Measurements from ENCODE around the gene BMS1. TPM values are rescaled to one million over a fixed set of nuclear protein-coding genes. Genes with fewer than 3 reads are reported as not detected.

The BMS1 gene
- total and polyA plus RNA-seq, 10 donors: 6.6 to 17.7 (median 13.4) TPM

DNA sequence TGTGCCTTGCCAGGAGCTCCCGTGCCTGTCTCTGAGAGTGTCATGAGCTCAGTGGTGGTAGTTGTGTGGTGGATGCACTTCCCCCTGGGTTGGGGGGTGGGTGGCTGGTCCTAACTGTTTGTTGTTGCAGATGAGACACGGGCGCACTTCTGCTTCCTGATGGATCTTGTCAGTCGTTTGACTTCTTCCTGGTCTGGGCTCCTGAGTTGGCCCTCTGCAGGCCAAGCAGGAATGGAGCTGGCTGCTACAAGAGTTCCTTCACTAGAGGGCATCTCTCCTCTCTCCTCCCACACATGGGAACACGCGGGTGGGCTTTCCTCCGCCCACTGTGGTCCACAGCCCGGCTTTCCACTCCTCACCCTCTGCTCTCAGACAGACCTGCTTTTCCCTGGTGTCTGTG, 82.0 kb downstream of the BMS1 start:
- TF ChIP-seq POLR2AphosphoS5 (IDR thresholded peaks at IDR 0.05) (no peak), POLR2A (IDR thresholded peaks at IDR 0.05) (no peak)
- TF ChIP-seq, protein P1, sequence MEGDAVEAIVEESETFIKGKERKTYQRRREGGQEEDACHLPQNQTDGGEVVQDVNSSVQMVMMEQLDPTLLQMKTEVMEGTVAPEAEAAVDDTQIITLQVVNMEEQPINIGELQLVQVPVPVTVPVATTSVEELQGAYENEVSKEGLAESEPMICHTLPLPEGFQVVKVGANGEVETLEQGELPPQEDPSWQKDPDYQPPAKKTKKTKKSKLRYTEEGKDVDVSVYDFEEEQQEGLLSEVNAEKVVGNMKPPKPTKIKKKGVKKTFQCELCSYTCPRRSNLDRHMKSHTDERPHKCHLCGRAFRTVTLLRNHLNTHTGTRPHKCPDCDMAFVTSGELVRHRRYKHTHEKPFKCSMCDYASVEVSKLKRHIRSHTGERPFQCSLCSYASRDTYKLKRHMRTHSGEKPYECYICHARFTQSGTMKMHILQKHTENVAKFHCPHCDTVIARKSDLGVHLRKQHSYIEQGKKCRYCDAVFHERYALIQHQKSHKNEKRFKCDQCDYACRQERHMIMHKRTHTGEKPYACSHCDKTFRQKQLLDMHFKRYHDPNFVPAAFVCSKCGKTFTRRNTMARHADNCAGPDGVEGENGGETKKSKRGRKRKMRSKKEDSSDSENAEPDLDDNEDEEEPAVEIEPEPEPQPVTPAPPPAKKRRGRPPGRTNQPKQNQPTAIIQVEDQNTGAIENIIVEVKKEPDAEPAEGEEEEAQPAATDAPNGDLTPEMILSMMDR (IDR thresholded peaks at IDR 0.05 in 8 of 11, conservative IDR thresholded peaks at IDR 0.05 in 3 of 11): no peak
- no peaks in the 10 kb centered on the region for H3K9me3 ChIP-seq
- H3K4me3 ChIP-seq: no peak overlapping the region
- no peaks in the 10 kb centered on the region for H3K36me3 ChIP-seq
- intact Hi-C loops (cut with DNase I; ENCODE audit: low total_unique reads): no loop called here
- no peak overlapping the region for H3K27ac ChIP-seq
- peaks cover 7 to 17% (median 11%) of the 10 kb centered on the region in 6 donors for H3K4me1 ChIP-seq
- H3K27me3 ChIP-seq (replicated peaks in 1 of 7): peaks cover 0 to 55% (median 16%) of the 10 kb centered on the region in 7 donors
- DNase-seq: no peak
- 14 to 23% (median 18%) methylated on average over 8 of the region's 8 CpGs for whole genome bisulfite sequencing, 5 donors

DNA sequence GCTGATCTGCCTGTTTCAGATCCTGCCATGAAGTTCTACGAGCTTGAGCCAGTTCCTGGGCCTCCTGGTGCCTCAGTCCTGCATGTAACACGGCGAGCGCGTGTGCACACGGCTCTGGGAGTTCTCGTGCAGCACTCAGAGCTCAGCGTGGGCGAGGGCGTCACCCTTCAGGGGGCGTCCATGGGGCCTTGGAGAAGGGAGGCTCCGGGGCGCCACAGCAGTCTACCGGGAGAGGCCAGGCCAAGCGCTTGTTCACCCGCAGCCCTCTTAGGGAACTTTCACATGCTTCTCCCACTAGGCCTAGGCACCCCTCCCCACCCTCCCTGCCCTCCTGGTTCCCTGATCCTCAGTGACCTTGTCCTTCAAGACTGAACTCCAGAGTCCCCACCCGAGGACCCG, 83.1 kb downstream of the BMS1 start:
- Histone ChIP-seq H3K4me3 (peak overlapping the region in 1 of 8 donors; percentile 60), H3K27me3 (replicated peaks in 1 of 7) (peaks cover 0 to 44% (median 16%) of the 10 kb centered on the region in 7 donors), H3K36me3 (no peaks in the 10 kb centered on the region), H3K9me3 (no peaks in the 10 kb centered on the region), H3K4me1 (peaks cover 7 to 19% (median 11%) of the 10 kb centered on the region in 6 donors), H3K27ac (no peak overlapping the region)
- 57 to 67% (median 61%) methylated on average over 17 to 18 of the region's 18 CpGs for WGBS, 5 donors
- DNase-seq: no peak
- no peak for TF ChIP-seq POLR2AphosphoS5 (IDR thresholded peaks at IDR 0.05)
- TF ChIP-seq, protein P1 (IDR thresholded peaks at IDR 0.05 in 8 of 11, conservative IDR thresholded peaks at IDR 0.05 in 3 of 11): no peak
- no peak for TF ChIP-seq POLR2A (IDR thresholded peaks at IDR 0.05)
- intact Hi-C loops (cut with DNase I; ENCODE audit: low total_unique reads): no loop called here

DNA sequence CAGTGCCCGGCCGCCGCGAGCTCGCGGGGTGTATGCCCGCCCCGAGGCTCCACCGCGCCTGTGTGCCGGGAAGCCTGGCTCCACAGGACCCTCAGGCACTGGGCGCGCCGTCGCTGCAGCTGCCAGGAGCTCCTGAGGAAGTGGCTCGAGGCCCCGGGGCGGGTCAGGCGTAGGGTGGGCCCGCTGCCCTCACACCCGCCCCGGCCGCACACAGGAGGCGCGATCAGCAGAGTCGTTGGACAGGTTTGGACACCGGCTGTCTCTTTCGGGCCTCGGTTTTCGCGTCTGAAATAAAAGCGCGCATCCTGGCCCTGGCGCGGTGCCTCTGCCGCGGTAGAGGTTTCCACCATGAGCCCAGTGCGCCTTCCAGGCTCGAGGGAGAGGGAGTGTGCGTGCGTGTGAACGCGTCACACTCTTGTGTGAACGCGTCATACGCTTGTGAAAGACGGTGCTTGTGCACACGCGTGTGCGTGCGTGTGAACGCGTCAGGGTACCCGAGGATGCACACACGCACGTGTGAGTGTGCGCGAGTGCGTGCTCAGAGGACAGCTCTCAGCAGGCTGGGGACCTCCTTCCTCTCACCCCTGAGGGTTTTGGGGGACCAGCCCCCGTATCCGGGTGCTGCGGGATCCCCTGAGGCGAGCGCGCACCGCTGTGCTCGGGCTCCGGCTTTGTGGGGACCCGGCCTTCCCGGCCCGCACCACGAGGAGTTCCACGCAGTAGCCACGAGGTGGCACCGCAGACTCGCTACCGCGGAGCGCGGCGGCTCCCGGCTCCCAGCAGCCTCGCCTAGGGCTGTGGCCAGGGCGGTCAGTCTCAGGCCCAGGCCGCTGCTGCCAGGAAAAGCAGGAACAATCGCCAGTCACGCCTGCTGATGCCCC, 83.8 kb downstream of the BMS1 start:
- peak; percentile 93 for DNase-seq
- intact Hi-C loops (cut with DNase I; ENCODE audit: low total_unique reads): no loop called here
- H3K4me3 ChIP-seq: peak overlapping the region in 7 of 8 donors; percentile 1 to 60 (median 15)
- H3K36me3 ChIP-seq: no peaks in the 10 kb centered on the region
- WGBS, 5 donors: 1 to 5% (median 3%) methylated on average over 30 to 87 of the region's 87 CpGs
- peak in 1 of 3 donors; percentile 63 for TF ChIP-seq POLR2AphosphoS5 (IDR thresholded peaks at IDR 0.05)
- TF ChIP-seq, protein P1 (IDR thresholded peaks at IDR 0.05 in 8 of 11, conservative IDR thresholded peaks at IDR 0.05 in 3 of 11): peak; percentile 27 to 88 (median 69)
- TF ChIP-seq POLR2A (IDR thresholded peaks at IDR 0.05): no peak
- peaks cover 7 to 25% (median 16%) of the 10 kb centered on the region in 6 donors for H3K4me1 ChIP-seq
- H3K27me3 ChIP-seq (replicated peaks in 1 of 7): peaks cover 0 to 38% (median 16%) of the 10 kb centered on the region in 7 donors
- H3K27ac ChIP-seq: no peak overlapping the region
- H3K9me3 ChIP-seq: no peaks in the 10 kb centered on the region

DNA sequence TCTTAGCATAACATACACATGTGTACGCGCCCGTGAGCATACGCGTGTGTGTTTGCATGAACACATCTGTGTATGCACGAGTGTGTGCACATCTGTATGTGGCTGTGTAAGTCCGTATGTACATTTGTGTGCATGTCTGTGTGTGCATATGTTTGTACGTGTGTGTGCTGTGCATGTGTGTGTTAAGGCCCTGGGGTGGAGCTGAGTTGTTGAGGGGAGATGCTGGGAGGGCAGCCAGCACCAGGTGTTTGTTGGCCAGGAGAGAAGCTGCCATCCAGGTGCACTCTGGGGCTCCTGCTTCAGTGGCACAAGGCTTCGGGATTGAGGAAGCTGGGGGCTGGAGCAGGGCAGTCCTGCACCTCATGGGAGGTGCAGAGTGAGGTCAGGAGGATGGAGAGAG, 85.0 kb downstream of the BMS1 start:
- Histone ChIP-seq H3K4me3 (no peak overlapping the region), H3K27me3 (replicated peaks in 1 of 7) (peaks cover 0 to 34% (median 16%) of the 10 kb centered on the region in 7 donors), H3K36me3 (no peaks in the 10 kb centered on the region), H3K9me3 (no peaks in the 10 kb centered on the region), H3K27ac (no peak overlapping the region), H3K4me1 (peaks cover 7 to 35% (median 21%) of the 10 kb centered on the region in 6 donors)
- TF ChIP-seq, protein P1 (IDR thresholded peaks at IDR 0.05 in 8 of 11, conservative IDR thresholded peaks at IDR 0.05 in 3 of 11): no peak
- TF ChIP-seq POLR2A (IDR thresholded peaks at IDR 0.05): no peak
- no peak for TF ChIP-seq POLR2AphosphoS5 (IDR thresholded peaks at IDR 0.05)
- intact Hi-C loops (cut with DNase I; ENCODE audit: low total_unique reads): no loop called here
- no peak for DNase-seq
- 91 to 97% (median 92%) methylated on average over 9 of the region's 9 CpGs for WGBS, 5 donors
